A549 (cell line): ENCODE results near the gene GET4. TPM values are rescaled to one million over a fixed set of nuclear protein-coding genes. Genes with fewer than 3 reads are reported as not detected.

Experiments
- ATAC-seq, 2 experiments: fragments of 200-7000 bp in 1 of 2; fragments of >200 bp in 1 of 2; cut with Nextera tagmentation in 1 of 2; cut with Tn5 transposase in 1 of 2; 3 replicates each; pipeline versions ENCODE4 v1.8.0 to v1.9.1; 2018 to 2020; ENCODE audit warnings: mild to moderate bottlenecking in 1 of 2, moderate library complexity in 1 of 2
- CTCF ChIA-PET: fragments of 300-600 bp; sonication (Branson Sonifier 250); formaldehyde crosslinking; extraction: SDS; loops from one replicate; lab custom pipeline; 2021; ENCODE audit warnings: antibody characterized with exemption, inconsistent platforms; lab: Yijun Ruan, JAX
- POLR2A ChIA-PET: fragments of 350-600 bp; formaldehyde crosslinking; extraction: SDS; loops from one replicate; lab custom pipeline; 2021; ENCODE audit warnings: antibody characterized with exemption, inconsistent platforms; lab: Yijun Ruan, JAX
- DNase-seq, 2 experiments: peaks; one replicate each; pipeline versions ENCODE4 v3.0.0 to v3.0.0-alpha.2; 2011 to 2016; ENCODE audit warnings: low read depth in 1 of 2, low spot score in 1 of 2
- FAIRE-seq: peaks from 2 replicates; lab custom pipeline; 2011; peaks lifted over from hg19 to GRCh38; lab: Jason Lieb, UNC
- H3K27ac ChIP-seq, 2 experiments: fragments of >200 bp; sonication (Bioruptor Twin); formaldehyde crosslinking; 3 replicates each; pipeline ENCODE4 v1.5.1; 2016 to 2017
- H3K4me1 ChIP-seq: fragments of >200 bp; sonication (Bioruptor Twin); formaldehyde crosslinking; 3 replicates; pipeline ENCODE4 v1.6.1; 2016
- H3K4me2 ChIP-seq: fragments of >200 bp; sonication (Bioruptor Twin); formaldehyde crosslinking; 3 replicates; pipeline ENCODE4 v1.6.1; 2016
- H3K4me3 ChIP-seq: fragments of >200 bp; sonication (Bioruptor Twin); formaldehyde crosslinking; 3 replicates; pipeline ENCODE4 v1.5.1; 2016
- H3K9me3 ChIP-seq: fragments of >200 bp; sonication (Bioruptor Twin); formaldehyde crosslinking; 3 replicates; pipeline ENCODE4 v1.6.1; 2016
- ATOH8 ChIP-seq: fragments of 250-450 bp; sonication (Bioruptor Pico); IDR thresholded peaks from 2 replicates; pipeline ENCODE4 v1.5.0; 2020; ENCODE audit warnings: low read depth, mild to moderate bottlenecking, moderate library complexity
- CTCF ChIP-seq: fragments of >200 bp; sonication (Bioruptor Twin); formaldehyde crosslinking; IDR thresholded peaks from 3 replicates; pipeline ENCODE4 v1.5.1; 2016
- EHF ChIP-seq: fragments of 250-450 bp; sonication (Bioruptor Pico); IDR thresholded peaks from 2 replicates; pipeline ENCODE4 v1.5.0; 2020; ENCODE audit warnings: mild to moderate bottlenecking
- FOSB ChIP-seq: fragments of 250-450 bp; sonication (Bioruptor Pico); IDR thresholded peaks from 2 replicates; pipeline ENCODE4 v1.5.0; 2020; ENCODE audit warnings: mild to moderate bottlenecking, moderate library complexity
- FOSL2 ChIP-seq, 2 experiments: fragments of 450-650 bp in 1 of 2; fragments of >200 bp in 1 of 2; sonication (Bioruptor Twin) in 1 of 2; formaldehyde crosslinking; IDR thresholded peaks; 2 replicates each; pipeline versions ENCODE4 v1.5.0 to v1.6.1; 2016 to 2020; ENCODE audit warnings: mild to moderate bottlenecking in 1 of 2, moderate library complexity in 1 of 2
- FOXS1 ChIP-seq: fragments of 250-450 bp; sonication (Bioruptor Pico); IDR thresholded peaks from 2 replicates; pipeline ENCODE4 v1.5.0; 2020; ENCODE audit warnings: mild to moderate bottlenecking, moderate library complexity
- HES2 ChIP-seq: fragments of >200 bp; sonication (Bioruptor Twin); formaldehyde crosslinking; IDR thresholded peaks from 2 replicates; pipeline ENCODE4 v1.6.1; 2016
- HEYL ChIP-seq: fragments of 250-450 bp; sonication (Bioruptor Pico); IDR thresholded peaks from 2 replicates; pipeline ENCODE4 v1.8.0; 2021; ENCODE audit warnings: mild to moderate bottlenecking, moderate library complexity
- HMGXB4 ChIP-seq: fragments of 250-450 bp; sonication (Bioruptor Pico); IDR thresholded peaks from 2 replicates; pipeline ENCODE4 v1.5.0; 2021; ENCODE audit warnings: mild to moderate bottlenecking, moderate library complexity, borderline replicate concordance
- JUNB ChIP-seq: fragments of >200 bp; sonication (Bioruptor Twin); formaldehyde crosslinking; IDR thresholded peaks from 2 replicates; pipeline ENCODE4 v1.6.1; 2016
- MAFK ChIP-seq: fragments of 450-650 bp; IDR thresholded peaks from 2 replicates; pipeline ENCODE4 v1.6.1; 2014; ENCODE audit not compliant: partially characterized antibody
- MAX ChIP-seq: IDR thresholded peaks from 2 replicates; pipeline ENCODE4 v1.6.1; 2012
- MAZ ChIP-seq: fragments of 150-350 bp; IDR thresholded peaks from 2 replicates; pipeline ENCODE4 v1.6.1; 2014; ENCODE audit warnings: antibody characterized with exemption, low read depth, low read length, borderline replicate concordance
- NFE2L2 ChIP-seq: fragments of 150-350 bp; conservative IDR thresholded peaks from 2 replicates; pipeline ENCODE4 v1.6.1; 2014; ENCODE audit warnings: low read length
- NR3C1 ChIP-seq: fragments of >200 bp; sonication (Bioruptor Twin); formaldehyde crosslinking; IDR thresholded peaks from 3 replicates; pipeline ENCODE4 v1.6.1; 2017
- POLR2AphosphoS2 ChIP-seq: conservative IDR thresholded peaks from 2 replicates; pipeline ENCODE4 v1.6.1; 2012; ENCODE audit warnings: low read length, improper control_type of control experiment, inconsistent platforms
- RAD21 ChIP-seq, 2 experiments: fragments of >200 bp in 1 of 2; sonication (Bioruptor Twin) in 1 of 2; formaldehyde crosslinking in 1 of 2; IDR thresholded peaks in 1 of 2; conservative IDR thresholded peaks in 1 of 2; 2 replicates in 1 of 2; 3 replicates in 1 of 2; pipeline ENCODE4 v1.6.1; 2012 to 2018; ENCODE audit warnings: inconsistent platforms in 1 of 2
- RARB ChIP-seq: fragments of 250-450 bp; sonication (Bioruptor Pico); IDR thresholded peaks from 2 replicates; pipeline ENCODE4 v1.8.0; 2021; ENCODE audit warnings: mild to moderate bottlenecking, moderate library complexity
- RFX5 ChIP-seq: fragments of 450-650 bp; IDR thresholded peaks from 2 replicates; pipeline ENCODE4 v1.7.1; 2014; ENCODE audit warnings: antibody characterized with exemption, mild to moderate bottlenecking, moderate library complexity
- RNF2 ChIP-seq: fragments of 200-600 bp; sonication (generic); IDR thresholded peaks from 2 replicates; pipeline ENCODE4 v1.6.1; 2016; ENCODE audit warnings: low read depth, mild to moderate bottlenecking, antibody characterized with exemption, moderate library complexity, borderline replicate concordance
- SREBF2 ChIP-seq: fragments of 450-650 bp; IDR thresholded peaks from 2 replicates; pipeline ENCODE4 v1.6.1; 2014; ENCODE audit warnings: mild to moderate bottlenecking, moderate library complexity
- TP53 ChIP-seq: fragments of 250-450 bp; sonication (Bioruptor Pico); IDR thresholded peaks from 2 replicates; pipeline ENCODE4 v1.5.0; 2021; ENCODE audit warnings: mild to moderate bottlenecking, moderate library complexity
- ZC3H11A ChIP-seq: fragments of 450-650 bp; IDR thresholded peaks from 2 replicates; pipeline ENCODE4 v1.6.1; 2014; ENCODE audit warnings: antibody characterized with exemption, mild to moderate bottlenecking
- ZFP36 ChIP-seq: fragments of 450-650 bp; IDR thresholded peaks from 2 replicates; pipeline ENCODE4 v1.6.1; 2014; ENCODE audit warnings: borderline replicate concordance; ENCODE audit not compliant: partially characterized antibody
- WGBS: methylation state at CpG from one replicate; pipeline ENCODE4 v1.1.6; 2017; ENCODE audit errors: missing lambda C conversion rate; 5-methylcytosine and 5-hydroxymethylcytosine counted together
- polyA plus RNA-seq, 4 experiments: library from polyadenylated mRNA; depleted of rRNA in 3 of 4; stranded (reverse); fragments of >200 nt; fragmentation: RNase III in 1 of 4; extraction: RNeasy Plus Mini Kit Qiagen cat#74134 plus additional on column Dnase treatment in 1 of 4; gene quantifications; 2 replicates in 3 of 4; 3 replicates in 1 of 4; pipeline ENCODE4 v1.2.3, GENCODE V29; 2011 to 2017

GET4 gene
- polyA plus RNA-seq, 2 of the 4 experiments (the other 2 are of a cell fraction), result 26.1 to 37.0 TPM

- 91% methylated on average over 15 of the region's 18 CpGs for WGBS
- ChIA-PET POLR2A (no interaction called here), CTCF (interaction anchor here (0.9 to 1.6 kb wide), 2 partner anchors 14 to 106 kb away, joined by 3 to 4 read pairs; no protein-coding TSS in a partner anchor)
- TF ChIP-seq HMGXB4 (CRISPR knock-in tag), result no peak
- no peak for TF ChIP-seq EHF (CRISPR knock-in tag)
- TF ChIP-seq NFE2L2, result no peak
- no peak for TF ChIP-seq MAFK
- no peak for TF ChIP-seq ZFP36
- no peak for TF ChIP-seq POLR2AphosphoS2
- no peak for TF ChIP-seq MAZ
- no peak for TF ChIP-seq TP53 (CRISPR knock-in tag)
- no peak for TF ChIP-seq ZC3H11A
- TF ChIP-seq SREBF2, result no peak
- no peak for TF ChIP-seq ATOH8 (CRISPR knock-in tag)
- no peak for TF ChIP-seq MAX
- TF ChIP-seq FOSB (CRISPR knock-in tag), result no peak
- Histone ChIP-seq H3K4me2 (no peak overlapping the region), H3K9me3 (no peaks in the 10 kb centered on the region), H3K27ac (no peak overlapping the region), H3K4me3 (no peak overlapping the region), H3K4me1 (no peaks in the 10 kb centered on the region)
- FAIRE-seq, result no peak
- no peak for DNase-seq
- ATAC-seq, result no peak
These were observed 11.1 kb downstream of the GET4 start for GRCh38 chr7:887488-887820.

- no peak for DNase-seq
- FAIRE-seq, result no peak
- no peak overlapping the region for H3K27ac ChIP-seq
- H3K9me3 ChIP-seq, result no peaks in the 10 kb centered on the region
- ATAC-seq, result no peak
- POLR2A ChIA-PET, result no interaction called here
- TF ChIP-seq ZC3H11A, result no peak
- 96% methylated on average over 33 of the region's 43 CpGs for WGBS
- CTCF ChIA-PET, result interaction anchor here (0.9 to 1.6 kb wide), 2 partner anchors 15 to 105 kb away, joined by 3 to 4 read pairs; no protein-coding TSS in a partner anchor
- H3K4me2 ChIP-seq, result no peak overlapping the region
- no peaks in the 10 kb centered on the region for H3K4me1 ChIP-seq
- H3K4me3 ChIP-seq, result no peak overlapping the region
These were observed 12.0 kb downstream of the GET4 start for GRCh38 chr7:888081-889024.

- H3K4me1 ChIP-seq, result no peaks in the 10 kb centered on the region
- no peak overlapping the region for H3K4me2 ChIP-seq
- no peaks in the 10 kb centered on the region for H3K9me3 ChIP-seq
- H3K27ac ChIP-seq, result no peak overlapping the region
- 83% methylated on average over 12 of the region's 15 CpGs for WGBS
- FAIRE-seq, result no peak
- TF ChIP-seq HMGXB4 (CRISPR knock-in tag) (no peak), ZFP36 (no peak), NR3C1 (no peak), RNF2 (no peak), FOXS1 (CRISPR knock-in tag) (no peak), RFX5 (no peak), RARB (CRISPR knock-in tag) (no peak), RAD21 (conservative IDR thresholded peaks at IDR 0.05 in 1 of 2, IDR thresholded peaks at IDR 0.05 in 1 of 2) (no peak), HES2 (no peak), HEYL (no peak), CTCF (no peak), JUNB (no peak), FOSL2 (IDR thresholded peaks at IDR 0.05) (no peak), FOSL2 (CRISPR knock-in tag; IDR thresholded peaks at IDR 0.05) (no peak)
- TF ChIP-seq, all 56 proteins: peak for 0
- CTCF ChIA-PET, result no interaction called here
- ATAC-seq (no peak), DNase-seq (no peak)
- H3K4me3 ChIP-seq, result no peak overlapping the region
- POLR2A ChIA-PET, result no interaction called here
These were observed 12.7 kb downstream of the GET4 start for GRCh38 chr7:889025-889390.
